AML-193 (cell line): ENCODE data around the gene FBXO31.
"Not testable (repeated sequence)": the region's sequence is repeated elsewhere in the genome, so short reads cannot be mapped to it uniquely, and the experiment has no call there.

Experiments used
- DNase-seq, 2 experiments: peaks; one replicate each; lab custom pipeline; 2025; lab: John Stamatoyannopoulos, UW

Gene FBXO31

DNA sequence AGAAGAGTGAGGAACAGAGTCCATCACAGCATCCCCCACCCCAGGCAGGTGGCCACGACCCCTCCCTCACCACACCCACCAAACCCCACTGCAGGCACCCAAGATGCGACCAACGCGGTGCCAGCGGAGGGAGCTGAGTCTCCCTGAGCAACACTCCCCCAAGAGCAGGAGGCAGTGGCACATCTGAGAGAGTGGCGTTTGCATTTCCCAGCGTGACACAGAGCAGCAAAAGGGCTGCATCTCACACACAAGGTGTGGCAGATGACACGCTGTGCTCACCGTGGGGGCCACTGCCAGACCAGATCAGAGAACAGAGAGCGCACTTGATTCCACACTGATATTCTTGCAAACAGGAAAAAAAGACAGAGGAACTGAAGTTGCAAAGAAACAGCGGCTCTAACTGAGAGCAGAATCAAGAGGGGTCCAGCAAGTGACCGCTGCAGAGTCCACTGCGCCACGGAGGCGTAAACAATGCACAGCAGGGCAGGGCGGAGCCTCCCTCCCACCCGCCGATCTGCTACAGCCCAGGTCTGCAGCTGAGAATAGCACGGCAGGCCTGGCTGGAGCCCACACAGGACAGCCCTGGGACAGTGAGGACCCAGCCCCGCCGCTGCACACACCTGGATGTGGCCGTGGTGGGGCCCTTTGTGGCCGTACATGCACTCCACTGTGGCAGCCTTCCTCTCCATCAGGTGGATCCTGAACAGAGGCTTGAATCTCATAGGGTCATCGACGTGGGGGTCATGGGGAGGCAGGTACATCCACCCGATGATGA, 40.4 kb downstream of the FBXO31 start:
- DNase-seq = no peak

DNA sequence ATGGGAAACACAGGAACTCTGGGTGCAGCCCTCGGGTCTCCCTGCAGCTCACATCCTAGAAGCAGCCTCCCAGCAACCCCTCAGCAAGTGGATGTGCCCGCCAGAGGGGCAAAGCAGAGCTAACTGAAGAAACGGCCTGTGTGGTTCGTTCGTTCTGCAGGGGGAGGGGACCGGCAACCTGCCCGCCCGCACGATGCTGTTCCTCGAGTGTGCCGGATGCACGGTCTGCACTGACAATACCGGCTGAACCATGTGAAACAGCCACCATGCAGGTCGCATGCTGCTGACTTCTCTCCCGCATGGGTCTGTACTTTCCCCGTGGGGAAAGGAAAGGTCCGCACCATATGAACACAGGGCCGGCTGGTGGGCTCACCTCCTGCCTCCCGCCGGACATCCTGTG, 41.1 kb downstream of the FBXO31 start:
- DNase-seq = no peak

DNA sequence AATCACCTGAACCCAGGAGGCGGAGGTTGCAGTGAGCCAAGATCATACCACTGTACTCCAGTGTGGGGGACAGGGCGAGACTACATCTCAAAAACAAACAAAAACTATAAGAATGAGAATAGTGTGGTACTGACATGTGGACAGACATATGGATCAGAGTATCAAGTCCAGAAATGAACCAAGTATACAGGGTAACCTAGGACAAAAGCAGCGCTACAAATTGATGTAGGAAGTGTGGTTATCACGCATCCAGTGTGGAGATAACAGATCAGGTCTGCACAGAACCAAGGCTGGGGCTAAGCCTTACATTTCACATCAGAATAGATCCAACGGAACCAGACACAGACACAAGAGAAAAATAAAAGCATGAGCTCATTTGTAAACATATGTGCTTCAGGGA, 43.4 kb downstream of the FBXO31 start:
- DNase-seq = no peak

DNA sequence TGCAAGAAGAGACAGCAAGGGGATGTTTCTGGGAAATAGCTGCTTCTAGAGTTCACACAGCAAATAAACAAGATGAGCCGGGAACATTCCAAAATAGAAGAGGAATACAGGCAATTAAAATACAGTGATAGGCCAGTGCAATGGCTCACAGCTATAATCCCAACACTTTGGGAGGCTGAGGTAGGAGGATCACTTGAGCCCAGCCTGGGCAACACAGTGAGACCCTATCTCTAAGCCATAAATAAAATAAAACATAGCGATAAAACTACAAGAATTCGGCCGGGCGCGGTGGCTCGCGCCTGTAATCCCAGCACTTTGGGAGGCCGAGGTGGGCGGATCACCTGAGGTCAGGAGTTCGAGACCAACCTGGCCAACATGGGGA, 43.9 kb downstream of the FBXO31 start:
- not testable (repeated sequence) for DNase-seq

DNA sequence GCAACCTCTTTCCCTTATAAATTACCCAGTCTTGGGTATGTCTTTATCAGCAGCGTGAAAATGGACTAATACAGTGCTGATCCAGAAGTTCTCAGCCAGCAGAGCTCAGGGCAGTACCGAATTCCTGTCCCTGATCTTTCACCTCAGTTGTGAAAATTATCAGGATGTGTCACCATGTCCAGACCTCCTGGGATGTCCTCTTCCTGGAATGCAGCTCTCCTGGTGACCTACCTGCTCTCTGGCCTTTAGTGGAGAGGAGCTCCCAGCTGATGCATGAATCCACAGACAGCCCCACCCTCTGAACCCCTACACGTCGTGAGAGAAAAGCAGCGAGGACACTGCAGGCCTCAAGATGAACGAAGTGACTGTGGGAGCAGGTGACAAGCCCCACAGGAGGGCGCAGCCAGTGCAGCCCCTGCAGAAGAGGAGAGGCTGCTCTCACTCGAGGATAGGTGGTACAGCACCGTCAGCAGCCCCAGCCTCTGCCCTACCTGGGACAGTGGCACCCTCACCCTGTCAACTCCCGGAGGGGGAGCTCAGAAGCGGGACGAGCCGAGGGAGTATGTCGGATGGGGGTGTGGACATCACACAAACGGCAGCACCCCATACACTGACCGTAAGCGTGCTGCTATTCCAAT, 44.4 kb downstream of the FBXO31 start:
- DNase-seq = no peak

DNA sequence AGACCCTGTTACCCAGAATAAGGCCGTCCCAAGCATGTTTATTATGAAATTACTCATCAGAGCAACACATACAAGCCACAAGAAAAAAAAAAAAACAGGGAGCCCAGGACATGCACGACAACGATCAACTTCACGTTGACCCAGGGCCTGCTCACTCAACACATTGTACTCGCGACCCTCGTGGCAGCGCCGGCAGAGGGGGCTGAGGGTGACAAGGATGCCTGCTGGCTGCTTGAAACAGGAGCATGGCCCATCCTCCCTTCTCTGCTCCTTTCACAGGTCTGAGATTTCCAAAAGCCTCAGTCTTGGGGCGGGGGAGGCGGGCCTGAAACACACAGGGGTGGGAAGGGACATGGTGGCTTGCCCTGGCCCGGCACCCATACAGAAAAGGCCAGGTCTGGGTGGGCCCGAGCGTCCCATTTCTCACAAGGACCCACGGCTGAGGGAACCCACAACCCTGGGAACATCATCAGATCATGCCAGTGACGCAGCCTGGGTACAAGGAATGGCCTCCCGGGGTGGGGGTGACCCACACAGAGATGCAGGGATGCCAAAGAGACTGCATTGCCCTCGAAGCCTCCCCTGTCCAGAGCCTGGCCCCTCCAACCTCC, 45.3 kb downstream of the FBXO31 start:
- DNase-seq = no peak

DNA sequence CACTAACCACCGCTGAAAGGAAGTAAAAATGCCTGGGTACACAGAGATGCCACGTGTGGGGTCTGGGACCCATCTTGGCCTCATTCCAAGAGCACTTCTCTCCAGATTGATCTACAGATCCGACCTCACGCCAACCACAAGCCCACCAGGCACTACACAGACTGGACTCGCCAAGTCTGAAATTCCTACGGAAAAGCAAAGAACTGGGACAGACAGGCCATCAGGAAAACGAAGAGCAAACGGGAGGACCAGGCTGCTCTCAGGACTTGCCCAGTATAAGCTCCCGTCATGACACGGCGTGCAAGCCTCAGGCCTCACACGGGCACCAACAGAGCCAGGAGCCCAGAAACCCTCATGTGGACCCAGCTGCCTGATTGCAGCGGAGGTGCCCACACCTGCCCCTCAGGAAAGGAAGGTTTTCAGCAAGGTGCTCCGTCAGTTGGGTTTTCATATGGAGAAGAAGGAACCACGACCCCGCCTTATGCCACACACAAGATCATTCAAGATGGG, 46.3 kb downstream of the FBXO31 start:
- DNase-seq = no peak

DNA sequence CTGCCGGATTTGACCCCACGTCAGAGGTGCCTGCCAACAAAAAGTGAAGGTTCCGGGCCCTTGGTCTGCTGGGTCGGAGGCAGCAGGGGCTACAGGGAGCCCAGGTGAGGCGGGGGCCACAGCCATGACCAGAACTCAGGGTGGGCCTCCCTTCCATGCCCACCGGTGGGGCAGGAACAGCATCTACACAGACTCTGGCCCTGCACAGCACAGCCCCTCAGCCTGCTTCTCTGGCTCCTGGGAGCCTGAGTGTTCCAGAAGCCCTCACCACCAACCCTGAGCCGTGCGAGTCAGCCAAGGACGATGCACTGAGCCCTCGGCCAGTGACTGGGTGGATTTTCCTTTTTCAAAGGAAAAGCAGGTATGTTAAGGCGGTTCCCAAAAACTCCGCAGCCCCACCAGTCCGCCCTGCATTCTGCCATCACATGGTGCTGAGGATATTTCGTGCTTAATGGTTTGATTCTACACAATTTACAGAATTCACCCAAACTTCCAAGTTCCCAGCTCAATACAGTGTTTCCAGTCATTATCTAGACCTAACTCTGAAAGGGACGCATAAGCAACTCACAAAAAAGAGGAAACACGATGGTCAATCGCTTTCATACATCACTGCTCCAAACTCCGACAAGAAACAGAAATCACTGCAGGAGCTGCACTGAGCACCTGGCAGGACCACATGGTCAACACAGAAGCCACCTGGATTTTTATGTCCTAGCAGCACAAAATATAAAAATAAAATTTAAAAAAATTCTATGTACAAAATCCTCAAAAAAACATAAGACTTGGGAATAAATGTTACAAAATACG, 46.9 kb downstream of the FBXO31 start:
- DNase-seq = no peak

DNA sequence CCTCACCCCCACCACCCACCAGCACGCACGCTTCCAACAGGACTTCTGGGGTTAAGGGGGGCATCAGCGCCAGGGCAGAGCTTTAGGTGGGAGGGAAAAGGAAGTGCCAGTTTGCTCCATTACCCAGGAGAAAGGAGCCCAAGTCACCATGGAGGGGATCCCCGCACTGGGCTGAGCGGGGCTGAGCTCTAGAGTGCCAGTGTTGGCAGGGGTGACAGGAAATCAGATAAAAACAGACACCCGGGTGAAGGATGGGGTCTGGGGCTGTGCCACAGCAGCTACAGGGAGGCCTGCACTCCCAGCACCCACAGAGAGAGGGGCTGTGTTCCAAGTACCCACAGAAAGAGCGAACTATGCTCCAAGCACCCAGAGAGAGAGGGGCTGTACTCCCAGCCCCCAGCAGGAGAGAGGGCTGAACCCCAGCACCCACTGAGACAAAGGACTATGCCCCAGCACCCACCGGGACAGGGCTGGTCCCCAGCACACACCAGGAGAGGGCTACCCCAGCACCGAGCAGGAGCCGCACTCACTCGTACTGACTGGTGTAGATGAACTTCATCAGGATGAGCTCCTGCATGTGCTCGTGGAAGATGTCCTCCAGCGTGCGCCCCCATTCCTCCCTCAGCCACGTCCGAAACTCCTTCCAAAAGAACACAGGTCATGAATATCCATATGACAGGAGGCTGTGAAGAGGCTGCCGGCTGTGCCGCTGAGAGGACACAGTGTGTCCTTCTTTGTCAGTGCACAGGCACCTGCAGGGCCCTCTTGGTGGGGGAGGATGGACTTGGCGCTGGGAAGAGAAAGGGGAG, 47.7 kb downstream of the FBXO31 start:
- DNase-seq = no peak

DNA sequence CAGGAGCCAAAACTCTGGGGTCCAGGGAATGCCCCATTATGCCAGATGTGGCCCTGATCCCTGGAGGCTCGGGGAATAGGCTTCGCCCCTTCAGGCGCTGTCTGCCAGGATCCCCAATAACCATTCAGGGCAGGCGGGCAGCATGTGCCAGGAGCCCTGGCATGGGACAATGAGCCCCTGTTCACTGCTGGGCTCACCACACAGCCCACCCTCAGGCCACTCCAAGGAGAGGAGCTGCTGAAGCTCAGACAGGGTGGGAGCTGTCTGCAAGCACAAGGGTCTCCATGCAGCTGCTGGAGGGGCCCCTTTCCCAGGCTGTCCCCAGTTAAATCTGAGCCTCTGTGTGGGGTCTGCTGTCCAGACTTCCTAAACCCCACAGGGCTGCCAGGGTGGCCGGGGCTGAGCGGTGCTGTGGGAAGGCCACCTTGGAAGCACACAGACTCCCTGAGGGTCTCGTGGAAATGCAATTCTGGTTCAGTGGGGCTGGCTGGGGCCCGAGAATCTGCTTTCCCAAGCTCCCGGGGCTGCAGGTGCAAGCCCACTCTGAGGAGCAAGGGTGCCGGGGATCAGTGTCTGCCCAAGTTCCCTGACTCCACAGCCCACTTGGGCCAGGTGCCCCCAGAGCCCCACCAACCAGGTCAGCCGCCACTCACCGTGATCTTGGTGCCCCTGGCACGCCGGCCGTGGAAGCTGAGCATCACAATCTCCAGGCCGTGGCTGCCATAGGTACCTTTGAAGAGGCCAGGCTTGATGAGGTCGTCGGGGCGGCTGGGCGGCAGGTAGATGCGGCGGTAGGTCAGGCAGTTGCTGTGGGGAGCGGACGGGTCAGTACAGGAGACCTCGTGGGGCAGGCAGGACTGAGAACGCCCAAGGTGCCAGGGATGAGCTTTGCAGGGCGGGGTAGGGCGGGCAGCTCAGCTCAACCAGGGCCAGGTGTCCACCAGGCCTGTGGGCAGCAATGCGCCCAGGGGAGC, 48.6 kb downstream of the FBXO31 start:
- DNase-seq = no peak

DNA sequence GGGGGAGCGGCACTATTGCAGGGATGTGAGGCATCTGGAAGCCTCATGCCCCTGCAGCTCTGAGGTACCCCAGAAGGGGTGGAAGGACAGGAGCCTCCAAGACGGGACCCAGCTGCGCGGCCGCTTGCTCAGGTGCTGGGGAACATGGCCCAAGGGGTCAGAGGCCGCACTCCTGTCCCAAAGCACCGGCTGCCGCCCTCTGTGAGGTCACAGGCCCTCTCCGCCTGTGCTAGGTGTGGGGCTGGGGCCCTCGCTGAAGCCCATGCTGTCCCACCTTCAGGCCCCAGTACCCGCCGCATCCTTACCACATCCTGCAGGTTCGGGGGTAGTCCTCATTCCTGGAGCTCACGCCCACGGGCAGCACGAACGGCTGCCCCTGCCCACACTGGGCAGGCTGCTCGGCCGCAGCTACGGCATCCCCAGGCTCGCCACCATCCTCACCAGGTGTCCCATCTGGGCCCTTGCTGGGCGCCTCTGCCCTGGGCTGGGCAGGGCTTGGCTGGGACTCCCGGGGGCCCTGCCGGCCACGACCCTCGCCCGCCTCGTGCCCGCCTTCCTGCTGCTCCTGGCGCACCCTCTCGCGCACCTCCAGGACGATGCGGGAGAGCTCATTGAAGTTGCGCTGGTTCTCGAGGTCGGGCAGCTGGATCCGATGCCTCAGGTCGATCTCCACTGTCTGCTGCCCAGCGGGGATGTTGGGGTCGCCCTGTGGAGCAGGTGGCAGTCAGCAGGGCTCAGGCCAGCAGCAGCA, 49.8 kb downstream of the FBXO31 start:
- no peak for DNase-seq

DNA sequence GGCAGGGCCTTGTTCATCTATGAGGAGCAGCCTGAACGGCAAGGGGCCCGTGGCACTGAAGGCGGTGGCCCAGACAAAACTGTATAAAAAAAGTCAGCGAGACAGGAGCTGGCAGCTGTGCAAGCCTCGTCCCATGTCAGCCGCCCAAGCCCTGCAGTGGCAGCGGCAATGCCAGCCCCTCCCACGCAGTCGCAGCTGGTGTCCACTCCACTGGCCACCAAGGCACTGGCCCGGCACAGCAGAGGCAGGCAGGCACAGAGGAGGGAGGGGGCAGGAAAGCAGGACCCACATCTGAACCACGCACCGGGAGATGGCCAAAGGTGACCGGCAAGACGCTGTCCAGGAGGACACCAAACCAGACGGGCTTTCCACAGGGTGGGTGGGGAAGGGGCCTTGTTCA, 50.5 kb downstream of the FBXO31 start:
- DNase-seq = no peak

DNA sequence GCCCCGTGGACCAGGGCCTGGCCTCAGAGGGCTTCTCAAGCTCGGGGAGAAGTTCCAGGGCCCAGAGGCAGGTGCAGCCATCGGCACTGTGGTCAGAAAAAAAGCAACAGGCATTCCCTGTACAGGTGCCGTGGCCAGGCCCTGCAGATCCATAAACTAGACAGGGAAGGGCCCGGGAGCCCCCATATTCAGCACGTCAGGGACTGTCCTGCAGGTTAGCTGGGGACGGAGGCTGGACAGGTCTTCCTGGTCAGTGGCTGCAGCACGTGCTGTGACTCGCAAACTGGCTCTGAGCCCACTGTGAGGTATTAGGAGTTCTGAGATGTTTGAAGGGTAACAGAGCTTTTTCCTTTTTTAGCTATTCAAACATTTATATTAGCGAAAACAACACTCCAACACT, 51.4 kb downstream of the FBXO31 start:
- no peak for DNase-seq

DNA sequence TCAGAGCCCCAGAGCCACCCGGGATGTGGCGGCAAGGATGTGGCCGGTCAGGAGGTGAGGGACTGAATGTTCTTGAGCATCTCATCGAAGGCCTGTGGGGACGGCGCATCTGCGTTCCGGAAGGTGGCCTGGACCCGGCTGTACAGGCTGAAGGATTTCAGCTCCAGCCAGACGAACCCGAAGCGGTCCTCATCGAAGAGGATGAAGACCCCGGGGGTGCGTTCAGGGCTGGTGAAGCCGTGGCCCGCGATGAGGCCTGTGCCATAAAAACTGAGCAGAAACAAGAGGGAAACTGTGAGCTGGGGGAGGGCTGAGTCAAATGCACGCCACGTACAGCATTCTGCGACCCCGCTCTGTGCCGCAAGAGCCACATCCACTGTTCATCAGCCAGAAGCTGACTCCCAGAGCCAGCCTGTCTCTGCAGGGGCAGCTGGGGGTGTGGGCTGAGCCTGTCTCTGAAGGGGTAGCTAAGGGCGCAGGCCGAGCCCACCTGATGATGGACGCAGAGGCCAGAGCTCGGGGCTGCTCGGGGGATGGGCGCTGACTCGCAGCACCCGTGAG, 52.3 kb downstream of the FBXO31 start:
- DNase-seq = no peak

DNA sequence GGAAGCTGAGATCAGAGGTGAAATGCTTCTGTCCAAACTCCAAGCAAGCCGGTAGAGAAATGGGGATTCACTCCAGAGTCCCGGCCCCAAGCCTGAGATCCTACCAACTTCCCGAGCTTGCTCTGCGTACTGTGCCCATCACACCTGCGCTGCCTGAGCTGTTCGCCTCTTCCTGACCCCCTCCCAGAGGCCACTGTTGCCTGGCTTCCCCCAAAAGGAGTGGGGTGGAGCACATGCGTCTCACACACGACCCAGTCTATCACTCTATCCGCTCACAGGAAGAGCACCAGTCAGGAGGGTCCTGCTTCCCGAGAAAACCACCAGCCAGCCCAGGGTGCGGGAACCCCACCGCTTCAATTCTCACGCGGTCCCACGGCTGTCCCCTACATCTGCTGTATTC, 52.9 kb downstream of the FBXO31 start:
- DNase-seq = no peak

DNA sequence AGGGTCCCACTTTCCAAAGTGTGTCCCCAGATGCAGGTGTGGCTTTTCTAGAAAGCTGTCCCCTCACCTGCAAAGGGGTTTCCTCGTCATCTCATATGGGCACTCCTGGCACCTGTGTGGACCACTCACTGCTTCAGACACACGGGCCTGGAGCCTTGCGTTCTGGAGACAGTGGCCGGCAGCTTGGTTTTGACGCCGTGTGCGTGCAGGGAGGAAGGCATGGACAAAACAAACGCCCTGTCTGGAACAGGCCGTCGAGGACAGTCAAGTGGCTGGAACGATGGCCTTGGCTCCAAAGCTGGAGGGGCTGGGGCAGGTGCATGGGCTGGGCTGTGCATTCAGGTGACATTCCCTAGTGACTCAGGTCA, 53.3 kb downstream of the FBXO31 start:
- no peak for DNase-seq

DNA sequence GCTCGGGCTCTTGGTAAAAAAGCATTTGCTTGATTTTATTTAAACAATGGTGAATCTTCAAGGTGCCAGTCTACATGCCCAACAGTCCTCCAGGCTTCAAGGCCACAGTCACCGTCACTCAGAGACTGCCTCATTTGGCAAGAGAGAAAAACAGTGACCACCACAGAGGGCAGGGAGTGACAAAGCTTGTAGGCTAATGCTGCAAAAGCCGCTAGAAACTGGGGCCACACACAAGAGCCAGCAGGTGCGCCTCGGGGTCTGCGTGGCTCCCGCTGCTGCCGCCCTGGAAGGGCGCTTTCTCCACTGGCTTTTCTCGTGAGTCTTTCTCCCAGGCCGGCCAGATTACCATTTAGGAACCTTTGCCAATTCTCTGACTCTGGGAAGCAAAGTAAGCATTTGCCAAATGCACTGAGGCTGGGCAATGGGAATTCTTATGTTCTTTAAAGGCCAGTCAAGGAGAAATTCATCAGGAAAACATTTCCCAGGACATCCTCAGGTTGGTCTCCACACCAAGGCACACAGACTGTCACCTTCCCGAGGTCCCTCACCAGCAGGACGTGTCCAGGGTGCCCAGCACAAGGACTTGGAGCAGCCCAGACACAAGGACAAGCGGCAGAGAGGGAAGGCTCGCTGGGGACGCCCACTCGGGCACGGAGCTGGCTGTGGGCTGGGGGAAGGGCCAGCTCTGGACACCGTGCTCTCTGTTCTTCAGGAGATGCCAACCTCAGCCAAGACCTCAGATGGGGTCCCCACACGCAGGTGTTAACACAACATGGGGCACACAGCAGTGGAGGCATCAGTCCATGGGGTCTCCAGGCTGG, 53.9 kb downstream of the FBXO31 start:
- DNase-seq = no peak

DNA sequence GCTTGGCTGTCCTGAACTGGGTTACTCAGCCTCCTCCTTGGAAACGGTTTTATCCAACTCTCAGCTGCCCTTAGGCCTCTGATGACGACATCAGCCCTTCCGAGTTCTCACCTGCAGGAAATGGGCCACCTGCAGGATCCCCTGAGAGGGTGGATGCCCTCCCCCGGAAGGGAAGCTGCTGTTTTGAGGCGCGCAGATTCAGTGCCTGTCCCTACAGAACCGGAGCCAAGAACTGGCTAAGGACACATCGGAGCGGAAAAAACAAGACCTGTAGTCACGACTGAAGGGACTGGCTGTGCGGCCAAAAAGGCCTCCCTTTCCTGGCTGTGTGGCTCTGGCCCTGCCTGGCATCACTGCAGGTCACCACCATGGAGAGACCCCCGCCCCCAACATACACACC, 54.7 kb downstream of the FBXO31 start:
- no peak for DNase-seq
